ENCODE data around the gene NOTCH1.
"Not testable (repeated sequence)": the region's sequence is repeated elsewhere in the genome, so short reads cannot be mapped to it uniquely, and the experiment has no call there.

NOTCH1 gene

GRCh38 chr9:136564379-136564988 lies 18.6 kb upstream of the NOTCH1 start:
- no peak for DNase-seq (ENCODE audit: low read depth in 2 of 2)

DNA sequence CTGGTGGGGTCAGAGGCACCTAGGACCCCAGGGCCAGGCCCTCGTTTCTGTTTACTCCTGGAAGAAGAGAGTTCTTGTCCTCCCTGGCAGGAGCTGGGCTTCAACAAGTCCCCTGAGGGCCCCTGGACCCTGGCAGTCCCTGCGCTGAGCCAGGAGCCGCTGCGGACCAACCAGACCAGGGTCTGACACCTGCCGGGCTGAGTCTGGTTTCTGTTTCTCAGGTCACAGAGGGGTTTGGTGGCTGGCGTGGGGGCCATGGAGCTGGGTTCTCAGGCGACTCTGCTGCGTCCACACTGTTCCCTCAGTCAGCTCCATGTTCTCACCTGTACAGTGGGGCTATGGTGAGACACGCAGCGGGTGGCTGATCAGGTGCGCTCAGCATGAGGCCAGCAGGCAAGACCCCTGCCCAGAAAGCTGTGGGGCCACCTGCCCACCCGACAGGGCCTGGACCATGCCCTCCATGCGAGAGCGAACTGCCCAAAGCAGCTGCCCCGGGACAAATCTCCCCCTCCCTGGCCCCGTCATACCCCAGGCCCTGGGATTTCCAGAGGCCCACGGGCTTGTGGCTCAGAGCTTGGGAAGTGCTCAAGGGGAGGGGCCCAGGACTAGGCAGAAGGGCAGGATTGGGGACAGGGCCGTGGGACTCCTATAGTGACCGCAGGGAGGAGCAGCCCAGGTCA lies 17.9 kb upstream of the NOTCH1 start:
- DNase-seq (ENCODE audit: low read depth in 2 of 2), result no peak

DNA sequence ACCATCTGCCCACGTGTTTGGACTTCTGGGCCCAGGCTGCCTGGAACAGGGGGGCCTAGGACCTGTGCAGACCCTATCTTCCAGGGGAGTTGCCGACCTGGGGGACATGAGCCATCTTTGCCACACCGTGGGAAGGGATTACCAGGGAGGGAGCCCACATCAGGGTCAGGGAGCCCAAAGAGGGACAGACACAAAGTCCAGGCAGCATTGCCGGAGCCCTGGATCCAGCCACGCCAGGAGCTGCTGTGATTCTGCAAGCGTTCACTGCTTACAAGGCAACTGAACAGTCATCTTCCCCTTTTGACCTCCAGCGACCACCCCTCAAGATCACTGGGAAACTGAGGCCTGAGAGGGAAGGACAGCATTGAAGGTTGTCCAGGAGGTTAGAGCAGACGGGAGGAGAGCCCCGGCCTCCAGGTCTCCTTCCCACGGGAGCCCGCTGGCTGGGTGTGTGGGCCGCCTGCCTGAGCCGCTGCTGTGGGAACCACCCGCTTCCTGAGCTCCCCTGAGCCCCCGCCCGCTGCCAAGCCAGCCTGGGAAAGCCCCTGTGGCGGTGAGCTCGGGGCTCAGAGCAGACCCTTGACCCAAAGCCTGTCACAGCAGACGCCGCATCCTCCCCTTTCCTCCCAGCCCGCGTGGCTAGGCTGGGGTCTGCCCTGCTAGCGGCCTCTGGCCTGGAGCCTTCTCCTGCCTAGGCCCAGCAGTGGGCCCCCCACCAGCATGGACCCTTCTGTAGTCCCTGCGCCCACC lies 17.1 kb upstream of the NOTCH1 start:
- no peak for DNase-seq (ENCODE audit: low read depth in 2 of 2)

DNA sequence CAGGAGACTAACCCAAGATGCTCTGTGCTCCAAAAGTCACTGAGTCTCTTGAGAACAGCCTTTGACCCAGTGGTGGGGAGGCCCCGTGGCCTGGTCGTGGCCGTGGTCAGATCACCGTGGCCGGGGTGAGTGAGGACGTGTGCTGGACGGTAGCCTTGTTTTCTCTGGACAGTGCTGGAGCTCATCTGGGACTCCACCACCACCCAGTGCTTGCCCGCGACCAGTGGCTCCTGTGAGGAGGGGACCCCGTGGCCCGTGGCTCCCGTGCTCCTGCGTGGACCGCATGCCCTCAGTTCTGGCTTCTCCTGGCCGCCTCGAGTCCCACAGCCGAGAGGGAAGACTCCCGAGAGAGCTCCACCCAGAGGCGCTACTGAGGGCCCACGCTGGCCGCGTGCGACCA lies 15.9 kb upstream of the NOTCH1 start:
- no peak for DNase-seq (ENCODE audit: low read depth in 2 of 2)

GRCh38 chr9:136560586-136560985 lies 14.7 kb upstream of the NOTCH1 start:
- no peak for DNase-seq (ENCODE audit: low read depth in 2 of 2)

DNA sequence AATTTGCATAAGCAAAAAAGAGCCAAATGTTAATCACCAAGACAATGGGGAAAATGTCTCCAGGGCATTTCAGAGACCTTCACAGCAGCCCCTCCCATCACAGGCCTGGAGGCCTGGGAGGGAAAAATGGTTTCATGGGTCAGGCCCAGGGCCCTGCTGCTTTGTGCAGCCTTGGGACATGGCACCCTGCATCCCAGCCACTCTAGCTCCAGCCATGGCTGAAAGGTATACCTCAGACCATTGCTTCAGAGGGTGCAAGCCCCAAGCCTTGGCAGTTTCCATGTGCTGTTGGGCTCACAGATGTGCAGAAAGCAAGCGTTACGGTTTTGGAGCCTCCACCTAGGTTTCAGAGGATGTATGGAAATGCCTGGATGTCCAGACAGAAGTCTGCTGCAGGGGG lies 13.5 kb upstream of the NOTCH1 start:
- DNase-seq (ENCODE audit: low read depth in 2 of 2), result not testable (repeated sequence)

GRCh38 chr9:136558846-136559245 lies 13.0 kb upstream of the NOTCH1 start:
- not testable (repeated sequence) for DNase-seq (ENCODE audit: low read depth in 2 of 2)

DNA sequence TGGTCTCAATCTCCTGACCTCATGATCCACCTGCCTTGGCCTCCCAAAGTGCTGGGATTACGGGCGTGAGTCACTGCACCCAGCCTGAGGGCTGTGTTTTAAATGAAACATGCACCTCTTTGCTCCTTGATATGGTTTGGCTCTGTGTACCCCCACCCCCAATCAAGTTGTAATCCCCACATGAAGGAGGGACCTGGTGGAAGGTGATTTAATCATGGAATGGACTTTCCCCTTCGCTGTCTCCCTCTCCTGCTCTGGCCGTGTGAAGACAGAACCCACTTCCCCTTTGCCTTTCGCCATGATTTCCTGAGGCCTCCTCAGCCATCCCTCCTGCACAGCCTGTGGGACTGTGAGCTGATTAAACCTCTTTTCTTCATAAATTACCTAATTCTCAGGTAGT lies 12.5 kb upstream of the NOTCH1 start:
- DNase-seq (ENCODE audit: low read depth in 2 of 2), result no peak

GRCh38 chr9:136557036-136557435 lies 11.2 kb upstream of the NOTCH1 start:
- no peak for DNase-seq (ENCODE audit: low read depth in 2 of 2)

GRCh38 chr9:136556166-136556565 lies 10.3 kb upstream of the NOTCH1 start:
- no peak for DNase-seq (ENCODE audit: low read depth in 2 of 2)

- no peak for DNase-seq (ENCODE audit: low read depth in 2 of 2)
Measured at GRCh38 chr9:136554870-136555269, 9.0 kb upstream of the NOTCH1 start.

- no peak for DNase-seq (ENCODE audit: low read depth in 2 of 2)
Measured at GRCh38 chr9:136553581-136553980, 7.7 kb upstream of the NOTCH1 start.

- no peak for DNase-seq (ENCODE audit: low read depth in 2 of 2)
Measured at GRCh38 chr9:136552117-136552703, 6.4 kb upstream of the NOTCH1 start.

DNA sequence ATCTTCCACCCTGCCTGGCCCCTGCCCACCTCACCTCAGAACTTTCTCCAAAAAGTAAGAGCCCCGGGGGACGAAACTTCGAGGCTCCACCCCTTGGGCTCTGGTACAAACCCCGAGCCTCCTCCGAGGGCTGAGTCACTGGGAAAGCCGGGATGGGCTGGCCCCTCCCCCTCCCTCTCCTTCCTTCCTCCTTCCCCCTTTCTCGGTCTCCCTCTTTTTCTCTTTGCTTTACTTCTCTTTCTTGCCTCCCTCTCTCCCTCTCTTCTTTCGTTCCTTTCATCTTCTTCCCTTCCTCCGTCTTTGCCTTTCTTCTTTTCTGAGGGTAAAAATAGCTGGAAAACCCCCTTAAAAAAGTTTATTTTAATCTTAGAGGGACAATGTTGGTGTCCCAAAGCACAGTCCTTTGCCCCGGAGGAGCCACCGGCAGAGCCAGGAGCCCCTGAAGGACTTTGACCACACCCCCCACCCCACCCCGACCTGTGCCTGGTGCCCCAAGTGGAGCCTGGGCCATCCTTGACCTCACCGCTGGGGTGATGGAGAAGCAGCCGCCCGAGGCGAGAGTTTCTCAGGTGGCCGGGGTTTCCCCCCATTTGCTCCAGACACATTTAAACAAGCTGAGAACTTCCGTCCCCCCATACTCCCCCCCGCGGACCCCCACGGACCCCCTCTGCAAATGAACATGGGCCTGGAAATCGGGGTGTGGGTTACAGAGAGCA lies 5.7 kb upstream of the NOTCH1 start:
- no peak for DNase-seq (ENCODE audit: low read depth in 2 of 2)

DNA sequence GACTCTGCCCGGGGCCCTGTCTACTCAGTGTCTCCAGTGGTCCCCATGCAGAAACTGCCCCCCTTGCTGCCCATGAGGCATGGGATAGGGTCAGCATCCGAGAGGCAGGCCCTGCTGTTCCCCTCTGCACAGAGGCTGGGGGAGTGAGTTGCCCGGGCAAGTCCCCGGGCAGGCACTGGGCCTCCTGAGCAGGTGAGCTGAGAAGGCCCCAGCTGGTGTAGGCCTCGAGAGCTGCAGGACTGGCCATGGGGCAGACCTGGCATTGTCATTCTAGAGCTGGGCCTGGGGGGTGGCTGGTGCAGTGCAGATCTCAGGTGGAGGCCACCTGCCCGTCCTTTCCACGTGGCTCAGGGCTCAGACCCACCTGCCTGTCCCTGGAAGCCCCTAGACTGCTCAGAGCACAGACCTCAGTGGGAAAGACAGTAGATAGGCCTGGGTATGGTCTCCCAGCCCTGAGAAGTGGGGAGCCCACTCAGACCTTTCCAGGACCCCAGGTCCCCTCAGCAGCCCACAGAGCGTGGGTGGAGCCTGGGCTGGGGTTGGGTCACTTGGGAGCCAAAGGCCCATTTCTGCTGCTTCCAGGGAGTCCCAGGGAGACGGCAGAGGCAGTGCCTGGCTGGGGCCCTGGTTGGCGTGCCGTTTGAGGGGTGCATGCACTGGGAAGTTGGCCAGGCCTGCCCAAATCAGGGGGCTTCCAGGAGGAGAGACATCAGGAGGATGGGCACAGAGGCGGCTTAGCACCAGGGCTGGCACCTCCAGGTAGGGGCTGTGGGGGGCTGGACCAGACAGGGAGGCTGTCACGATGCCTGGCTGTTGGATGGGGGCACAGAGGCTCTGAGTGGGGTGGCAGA lies 4.8 kb upstream of the NOTCH1 start:
- DNase-seq (ENCODE audit: low read depth in 2 of 2), result no peak

- no peak for DNase-seq (ENCODE audit: low read depth in 2 of 2)
Measured at GRCh38 chr9:136549010-136549980, 3.4 kb upstream of the NOTCH1 start.

DNA sequence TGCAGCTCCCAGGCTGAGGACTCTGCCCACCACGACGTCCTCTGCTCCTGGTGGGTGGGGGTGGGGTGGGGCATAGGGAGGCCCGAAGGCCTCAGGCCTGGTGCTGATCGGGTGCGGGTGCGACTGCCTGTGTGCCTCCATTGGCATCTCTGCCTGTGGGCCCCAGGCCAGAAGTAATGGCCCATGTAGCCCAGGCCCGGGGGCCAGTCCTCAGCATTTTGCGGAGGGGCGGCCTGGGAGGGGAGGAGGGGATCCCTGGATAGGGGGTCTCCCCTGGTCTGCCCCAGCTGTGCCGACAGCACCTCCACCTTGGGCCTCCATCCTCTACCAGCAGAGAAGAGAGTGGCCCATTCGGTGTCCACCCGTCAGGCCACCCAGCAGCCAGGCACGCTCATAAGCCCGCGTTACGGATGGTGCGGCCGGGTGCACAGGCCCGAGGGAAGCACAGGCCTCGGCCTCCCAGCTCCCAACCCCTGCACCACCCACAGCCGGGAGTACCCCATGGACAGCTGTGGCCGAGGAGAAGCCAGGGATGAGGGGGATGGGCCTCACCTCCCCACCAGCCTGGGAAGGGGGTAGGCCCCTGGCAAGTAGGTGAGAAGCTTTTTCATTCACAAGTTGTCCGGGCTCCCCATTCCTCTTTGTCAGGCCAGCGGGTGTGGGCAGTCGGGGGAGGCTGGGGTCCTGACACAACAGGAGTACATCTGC lies 1.8 kb upstream of the NOTCH1 start:
- DNase-seq (ENCODE audit: low read depth in 2 of 2), result no peak

DNA sequence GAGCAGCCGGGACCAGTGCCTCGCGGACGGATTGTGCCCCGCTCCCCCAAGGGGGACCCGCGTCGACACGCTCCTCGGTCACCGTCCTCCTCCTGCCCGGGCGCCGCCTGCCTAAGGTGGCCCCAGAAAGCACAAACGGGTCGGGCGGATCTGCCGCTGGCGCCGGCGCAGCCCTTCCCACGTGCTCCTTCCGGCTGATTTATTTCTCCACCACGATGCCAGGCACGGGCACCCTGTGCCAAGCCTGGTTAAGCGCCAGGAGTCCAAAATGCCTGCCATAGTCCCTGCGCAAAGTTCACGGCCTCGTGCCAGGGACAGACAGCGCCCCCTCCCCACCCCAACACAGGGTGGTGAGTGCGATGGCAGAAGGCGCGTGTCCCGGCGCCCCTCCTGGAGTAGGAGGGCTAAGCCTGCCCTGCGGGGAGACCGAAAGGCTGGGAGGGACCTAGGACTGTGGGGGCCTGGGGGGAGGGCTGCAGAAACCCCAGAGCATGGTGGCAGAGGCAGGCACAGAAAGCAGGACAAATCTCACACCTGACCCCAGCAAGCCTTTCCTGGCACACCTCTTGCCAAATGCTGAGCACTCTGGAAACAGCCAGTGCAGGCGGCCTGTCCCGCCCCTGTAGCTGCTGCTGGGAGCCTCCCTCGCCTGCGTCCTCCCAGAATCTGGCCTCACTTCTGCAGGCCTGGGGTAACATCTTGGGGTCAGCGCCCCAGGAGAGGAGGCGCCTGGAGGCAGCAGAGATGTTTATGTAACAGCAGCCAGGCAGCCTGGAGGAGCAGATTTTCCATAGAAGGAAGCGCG lies 1.1 kb upstream of the NOTCH1 start:
- DNase-seq (ENCODE audit: low read depth in 2 of 2), result peak; percentile 42 to 46

DNA sequence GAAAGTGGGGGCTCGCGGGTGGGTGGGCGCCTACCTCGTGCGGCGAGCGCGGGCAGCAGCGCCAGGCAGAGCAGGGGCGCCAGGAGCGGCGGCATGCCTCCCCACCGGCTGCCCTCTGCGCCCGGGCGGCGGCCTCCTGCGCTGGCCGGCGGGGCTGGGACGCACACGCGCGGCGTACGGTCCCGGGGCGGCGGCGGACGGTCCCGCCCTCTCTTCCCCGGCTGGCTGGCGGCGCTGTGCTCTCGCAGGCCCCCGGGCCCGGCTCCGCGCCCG lies 220 bp downstream of the NOTCH1 start:
- DNase-seq (ENCODE audit: low read depth in 2 of 2), result peak in 1 of 2 donors; percentile 26

Data from stimulated activated CD4-positive, alpha-beta T cell treated with anti-CD3 and anti-CD28 coated beads, Interleukin-4, amount 100 ng/mL, for 48 hours (primary cell).